H1 (cell line): Measurements from ENCODE around the gene CLTCL1. TPM values are rescaled to one million over a fixed set of nuclear protein-coding genes. Genes with fewer than 3 reads are reported as not detected.

Experiments
- BACH1 ChIP-seq: IDR thresholded peaks from 2 replicates; pipeline ENCODE4 v1.6.1; 2012; ENCODE audit warnings: low read length, improper control_type of control experiment
- CHD2 ChIP-seq: IDR thresholded peaks from 2 replicates; pipeline ENCODE4 v1.6.1; 2012; ENCODE audit warnings: low read length, improper control_type of control experiment
- FOSL1 ChIP-seq: IDR thresholded peaks from 2 replicates; pipeline ENCODE4 v1.6.1; 2011; ENCODE audit warnings: mild to moderate bottlenecking, low read depth, low read length, moderate library complexity; ENCODE audit not compliant: insufficient read depth
- TAF1 ChIP-seq: IDR thresholded peaks from 2 replicates; pipeline ENCODE4 v1.6.1; 2011; ENCODE audit warnings: mild to moderate bottlenecking, low read depth, low read length
- polyA plus RNA-seq, 7 experiments: library from polyadenylated mRNA; depleted of rRNA in 3 of 7; stranded (reverse) in 5 of 7; unstranded in 2 of 7; fragments of >200 nt in 5 of 7; fragments of 200-250 nt in 2 of 7; gene quantifications; 1 replicate in 5 of 7; 2 replicates in 1 of 7; 4 replicates in 1 of 7; pipeline versions ENCODE4 v1.2.1 to v1.2.3, GENCODE V29; 2011 to 2013; ENCODE audit warnings: missing spikeins in 2 of 7, mixed read lengths in 2 of 7
- total RNA-seq: library from RNA; stranded (reverse); fragmentation: NEBNext Ultra II Directional; extraction: Animal tissue kit (Norgen Biotek cat#: 25700); gene quantifications from 2 replicates; pipeline ENCODE4 v1.2.1, GENCODE V29; 2021

The CLTCL1 gene
- total and polyA plus RNA-seq, 2 of the 8 experiments (the other 6 are each of a cell fraction or from before 2014, with no cell fraction given), result 12.4 to 17.0 TPM

- no peak for TF ChIP-seq TAF1
- no peak for TF ChIP-seq FOSL1
- TF ChIP-seq CHD2, result no peak
- TF ChIP-seq BACH1, result no peak
Observed at GRCh38 chr22:19166421-19166820, 125.1 kb downstream of the CLTCL1 start (continued).
